Activated CD4-positive, alpha-beta memory T cell treated with anti-CD3 and anti-CD28 coated beads for 36 hours (primary cell): ENCODE results near the gene B4GALNT1. TPM values are rescaled to one million over a fixed set of nuclear protein-coding genes. Genes with fewer than 3 reads are reported as not detected.
"Not testable (repeated sequence)": the region's sequence is repeated elsewhere in the genome, so short reads cannot be mapped to it uniquely, and the experiment has no call there.

ENCODE experiments used
- CTCF ChIA-PET: fragments of 350-600 bp; sonication (Branson Sonifier 250); formaldehyde crosslinking; loops from one replicate; lab custom pipeline; 2021; ENCODE audit warnings: antibody characterized with exemption, inconsistent platforms; lab: Charles Lee
- POLR2A ChIA-PET: fragments of 350-600 bp; sonication (Branson Sonifier 250); formaldehyde crosslinking; loops from one replicate; lab custom pipeline; 2021; ENCODE audit warnings: antibody characterized with exemption; lab: Charles Lee
- DNase-seq: peaks from one replicate; pipeline ENCODE4 v3.0.0-alpha.2; 2020
- H3K27ac Mint-ChIP-seq: one replicate; pipeline ENCODE4 v1.8.0; 2021; ENCODE audit warnings: mixed read lengths
- H3K27me3 Mint-ChIP-seq: one replicate; pipeline ENCODE4 v1.8.0; 2021; ENCODE audit warnings: mixed read lengths
- H3K36me3 Mint-ChIP-seq: one replicate; pipeline ENCODE4 v1.8.0; 2021; ENCODE audit warnings: mixed read lengths
- H3K4me1 Mint-ChIP-seq: one replicate; pipeline ENCODE4 v1.8.0; 2021; ENCODE audit warnings: low read depth, mixed read lengths
- H3K4me3 Mint-ChIP-seq: one replicate; pipeline ENCODE4 v1.8.0; 2021; ENCODE audit warnings: mild to moderate bottlenecking, mixed read lengths
- H3K9me3 Mint-ChIP-seq: one replicate; pipeline ENCODE4 v1.8.0; 2021; ENCODE audit warnings: mixed read lengths
- intact Hi-C: fragments of 100-400 bp; cut with micrococcal nuclease; formaldehyde crosslinking; loops from one replicate; pipeline ENCODE4 v1.15.1; 2023
- total RNA-seq, 2 experiments: library from RNA; stranded (reverse); gene quantifications; one replicate each; pipeline ENCODE4 v1.2.3, GENCODE V29; 2021

B4GALNT1 gene
- total RNA-seq, 2 experiments from 2014 or later: 1.7 to 2.1 TPM

- Mint-ChIP-seq H3K4me3 (no peak overlapping the region), H3K36me3 (no peaks in the 10 kb centered on the region), H3K9me3 (no peaks in the 10 kb centered on the region), H3K4me1 (peaks cover 24% of the 10 kb centered on the region), H3K27ac (no peak overlapping the region), H3K27me3 (peaks cover 66% of the 10 kb centered on the region)
- ChIA-PET POLR2A (no interaction called here), CTCF (interaction anchor here (0.9 to 7.5 kb wide), 5 partner anchors 8 to 36 kb away, joined by 3 to 112 read pairs (median 5); partner anchors contain the start of genes ARHGEF25 and B4GALNT1)
- intact Hi-C loops: no loop called here
- no peak for DNase-seq
These were observed 14.0 kb downstream of the B4GALNT1 start for GRCh38 chr12:57618966-57619433.

GRCh38 chr12:57618431-57618830, 14.6 kb downstream of the B4GALNT1 start:
- H3K9me3 Mint-ChIP-seq, H3K27ac Mint-ChIP-seq, H3K36me3 Mint-ChIP-seq, CTCF ChIA-PET, POLR2A ChIA-PET, DNase-seq, H3K4me3 Mint-ChIP-seq, intact Hi-C loops: not testable (repeated sequence)
- peaks cover 61% of the 10 kb centered on the region for H3K27me3 Mint-ChIP-seq
- H3K4me1 Mint-ChIP-seq: peaks cover 24% of the 10 kb centered on the region

- CTCF ChIA-PET: interaction anchor here (2.3 kb wide), 1 partner anchor 35 kb away, joined by 13 read pairs; no protein-coding TSS in a partner anchor
These were observed 15.1 kb downstream of the B4GALNT1 start for GRCh38 chr12:57617942-57618341.

GRCh38 chr12:57616383-57617101, 16.5 kb downstream of the B4GALNT1 start:
- CTCF ChIA-PET: interaction anchor here (2.3 kb wide), 1 partner anchor 33 kb away, joined by 13 read pairs; no protein-coding TSS in a partner anchor
- intact Hi-C loops: no loop called here
- H3K27me3 Mint-ChIP-seq: peaks cover 60% of the 10 kb centered on the region

More at GRCh38 chr12:57617942-57618341, 15.1 kb downstream of the B4GALNT1 start:
- H3K27ac Mint-ChIP-seq: no peak overlapping the region
- peaks cover 24% of the 10 kb centered on the region for H3K4me1 Mint-ChIP-seq
- H3K4me3 Mint-ChIP-seq: no peak overlapping the region
- DNase-seq: no peak
- intact Hi-C loops: no loop called here
- H3K27me3 Mint-ChIP-seq: peaks cover 63% of the 10 kb centered on the region
- H3K36me3 Mint-ChIP-seq: no peaks in the 10 kb centered on the region
- no peaks in the 10 kb centered on the region for H3K9me3 Mint-ChIP-seq
- POLR2A ChIA-PET: no interaction called here

GRCh38 chr12:57615637-57616036, 17.4 kb downstream of the B4GALNT1 start:
- DNase-seq: no peak
- ChIA-PET CTCF (interaction anchor here (2.3 kb wide), 1 partner anchor 32 kb away, joined by 13 read pairs; no protein-coding TSS in a partner anchor), POLR2A (no interaction called here)
- intact Hi-C loops: no loop called here
- peaks cover 53% of the 10 kb centered on the region for H3K27me3 Mint-ChIP-seq
- H3K4me1 Mint-ChIP-seq: peaks cover 10% of the 10 kb centered on the region
- H3K9me3 Mint-ChIP-seq: no peaks in the 10 kb centered on the region
- no peak overlapping the region for H3K27ac Mint-ChIP-seq
- no peaks in the 10 kb centered on the region for H3K36me3 Mint-ChIP-seq
- no peak overlapping the region for H3K4me3 Mint-ChIP-seq

More at GRCh38 chr12:57616383-57617101, 16.5 kb downstream of the B4GALNT1 start:
- Mint-ChIP-seq H3K36me3 (no peaks in the 10 kb centered on the region), H3K4me3 (no peak overlapping the region), H3K27ac (no peak overlapping the region), H3K9me3 (no peaks in the 10 kb centered on the region), H3K4me1 (peaks cover 16% of the 10 kb centered on the region)
- DNase-seq: no peak
- POLR2A ChIA-PET: no interaction called here

- POLR2A ChIA-PET: interaction anchor here (0.6 to 1.4 kb wide), 2 partner anchors 22 to 32 kb away, joined by 3 read pairs; no protein-coding TSS in a partner anchor
- intact Hi-C loops: no loop called here
- peaks cover 48% of the 10 kb centered on the region for H3K27me3 Mint-ChIP-seq
These were observed 18.0 kb downstream of the B4GALNT1 start for GRCh38 chr12:57614948-57615500.

GRCh38 chr12:57614178-57614947, 18.6 kb downstream of the B4GALNT1 start:
- intact Hi-C loops: no loop called here
- Mint-ChIP-seq H3K27me3 (peaks cover 43% of the 10 kb centered on the region), H3K4me1 (peaks cover 10% of the 10 kb centered on the region), H3K27ac (no peak overlapping the region), H3K9me3 (no peaks in the 10 kb centered on the region), H3K4me3 (no peak overlapping the region), H3K36me3 (no peaks in the 10 kb centered on the region)
- ChIA-PET POLR2A (interaction anchor here (0.6 to 1.4 kb wide), 2 partner anchors 23 to 31 kb away, joined by 3 read pairs; no protein-coding TSS in a partner anchor), CTCF (interaction anchor here (0.6 to 2.4 kb wide), 7 partner anchors 11 to 232 kb away, joined by 3 to 6 read pairs (median 3); no protein-coding TSS in a partner anchor)
- peak; percentile 43 for DNase-seq

More at GRCh38 chr12:57614948-57615500, 18.0 kb downstream of the B4GALNT1 start:
- Mint-ChIP-seq H3K36me3 (no peaks in the 10 kb centered on the region), H3K4me1 (peaks cover 10% of the 10 kb centered on the region), H3K9me3 (no peaks in the 10 kb centered on the region), H3K4me3 (no peak overlapping the region), H3K27ac (no peak overlapping the region)
- DNase-seq: no peak
- CTCF ChIA-PET: interaction anchor here (0.9 to 2.4 kb wide), 4 partner anchors 10 to 32 kb away, joined by 3 to 6 read pairs (median 4); no protein-coding TSS in a partner anchor

- H3K9me3 Mint-ChIP-seq: no peaks in the 10 kb centered on the region
- no peak for DNase-seq
- peaks cover 9% of the 10 kb centered on the region for H3K4me1 Mint-ChIP-seq
- H3K4me3 Mint-ChIP-seq: no peak overlapping the region
- CTCF ChIA-PET: interaction anchor here (0.6 to 2.4 kb wide), 5 partner anchors 12 to 232 kb away, joined by 3 to 6 read pairs (median 5); no protein-coding TSS in a partner anchor
- H3K36me3 Mint-ChIP-seq: no peaks in the 10 kb centered on the region
- POLR2A ChIA-PET: interaction anchor here (1.4 kb wide), 1 partner anchor 30 kb away, joined by 3 read pairs; no protein-coding TSS in a partner anchor
- intact Hi-C loops: no loop called here
- H3K27ac Mint-ChIP-seq: no peak overlapping the region
- peaks cover 35% of the 10 kb centered on the region for H3K27me3 Mint-ChIP-seq
These were observed 19.4 kb downstream of the B4GALNT1 start for GRCh38 chr12:57613427-57614109.

GRCh38 chr12:57612711-57613426, 20.1 kb downstream of the B4GALNT1 start:
- peaks cover 31% of the 10 kb centered on the region for H3K27me3 Mint-ChIP-seq
- no peak overlapping the region for H3K4me3 Mint-ChIP-seq
- no peaks in the 10 kb centered on the region for H3K36me3 Mint-ChIP-seq
- intact Hi-C loops: no loop called here
- H3K27ac Mint-ChIP-seq: no peak overlapping the region
- H3K9me3 Mint-ChIP-seq: no peaks in the 10 kb centered on the region
- ChIA-PET POLR2A (interaction anchor here (2.9 kb wide), 1 partner anchor 8 kb away, joined by 9 read pairs; no protein-coding TSS in a partner anchor), CTCF (interaction anchor here (2.4 kb wide), 1 partner anchor 12 kb away, joined by 6 read pairs; no protein-coding TSS in a partner anchor)
- no peak for DNase-seq
- H3K4me1 Mint-ChIP-seq: peaks cover 9% of the 10 kb centered on the region

- peaks cover 23% of the 10 kb centered on the region for H3K27me3 Mint-ChIP-seq
- intact Hi-C loops: no loop called here
- no peak overlapping the region for H3K27ac Mint-ChIP-seq
- H3K4me1 Mint-ChIP-seq: peaks cover 9% of the 10 kb centered on the region
- DNase-seq: no peak
- no peaks in the 10 kb centered on the region for H3K9me3 Mint-ChIP-seq
- POLR2A ChIA-PET: interaction anchor here (0.6 to 2.9 kb wide), 2 partner anchors 9 kb away, joined by 3 to 9 read pairs; no protein-coding TSS in a partner anchor
- peaks cover 2% of the 10 kb centered on the region for H3K36me3 Mint-ChIP-seq
- peak overlapping the region; percentile 42 for H3K4me3 Mint-ChIP-seq
- CTCF ChIA-PET: interaction anchor here (1.2 to 2.0 kb wide), 2 partner anchors 8 to 29 kb away, joined by 3 to 9 read pairs; no protein-coding TSS in a partner anchor
These were observed 20.9 kb downstream of the B4GALNT1 start for GRCh38 chr12:57611827-57612710.
